GOT3 (cell line): Measurements from ENCODE around the gene CDYL.
"Not testable (repeated sequence)": the region's sequence is repeated elsewhere in the genome, so short reads cannot be mapped to it uniquely, and the experiment has no call there.

Experiments used
- DNase-seq: peaks from one replicate; lab custom pipeline; 2025; ENCODE audit warnings: mixed read lengths; lab: John Stamatoyannopoulos, UW

Gene CDYL

GRCh38 chr6:4846387-4846786 is 70.2 kb downstream of the CDYL start:
- no peak for DNase-seq

GRCh38 chr6:4848382-4849068 is 72.3 kb downstream of the CDYL start:
- no peak for DNase-seq

GRCh38 chr6:4849226-4850022 is 73.2 kb downstream of the CDYL start:
- no peak for DNase-seq

- no peak for DNase-seq
These were observed 74.8 kb downstream of the CDYL start for GRCh38 chr6:4851035-4851434.

- not testable (repeated sequence) for DNase-seq
These were observed 76.0 kb downstream of the CDYL start for GRCh38 chr6:4852186-4852585.

GRCh38 chr6:4852938-4853337 is 76.7 kb downstream of the CDYL start:
- DNase-seq, result no peak

GRCh38 chr6:4853349-4853748 is 77.1 kb downstream of the CDYL start:
- no peak for DNase-seq

GRCh38 chr6:4853782-4854511 is 77.7 kb downstream of the CDYL start:
- no peak for DNase-seq

GRCh38 chr6:4856785-4857184 is 80.6 kb downstream of the CDYL start:
- no peak for DNase-seq

- no peak for DNase-seq
These were observed 82.2 kb downstream of the CDYL start for GRCh38 chr6:4858194-4859015.

GRCh38 chr6:4860387-4860786 is 84.2 kb downstream of the CDYL start:
- no peak for DNase-seq

GRCh38 chr6:4861564-4861963 is 85.4 kb downstream of the CDYL start:
- DNase-seq, result no peak

GRCh38 chr6:4864519-4864918 is 88.3 kb downstream of the CDYL start:
- no peak for DNase-seq

- not testable (repeated sequence) for DNase-seq
These were observed 88.8 kb downstream of the CDYL start for GRCh38 chr6:4865006-4865405.

- no peak for DNase-seq
These were observed 94.8 kb downstream of the CDYL start for GRCh38 chr6:4870821-4871494.

- DNase-seq, result no peak
These were observed 95.6 kb downstream of the CDYL start for GRCh38 chr6:4871825-4872224.

GRCh38 chr6:4872841-4873240 is 96.6 kb downstream of the CDYL start:
- DNase-seq, result no peak

- no peak for DNase-seq
These were observed 97.7 kb downstream of the CDYL start for GRCh38 chr6:4873928-4874327.

GRCh38 chr6:4879741-4880275 is 103.6 kb downstream of the CDYL start:
- DNase-seq, result no peak

- no peak for DNase-seq
These were observed 104.2 kb downstream of the CDYL start for GRCh38 chr6:4880363-4880762.

- DNase-seq, result no peak
These were observed 107.1 kb downstream of the CDYL start for GRCh38 chr6:4883298-4883697.
